Natural killer cell (primary cell): ENCODE results near the gene PKD2L1. TPM values are rescaled to one million over a fixed set of nuclear protein-coding genes. Genes with fewer than 3 reads are reported as not detected.

Experiments
- ATAC-seq, 3 donors: fragments of 150-1000 bp in 2 of 3; fragments of 200-7000 bp in 1 of 3; cut with Tn5 transposase; 1 replicate in 1 of 3; 2 replicates in 2 of 3; pipeline ENCODE4 v1.10.0; 2021; ENCODE audit warnings: mild to moderate bottlenecking in 2 of 3, moderate library complexity in 2 of 3
- DNase-seq, 2 donors: peaks; one replicate each; pipeline versions ENCODE4 v3.0.0 to v3.0.0-alpha.2; 2013 to 2021; ENCODE audit warnings: mixed read lengths in 1 of 2
- H3K27ac ChIP-seq: one replicate; pipeline ENCODE4 v1.5.1; 2013; ENCODE audit warnings: mild to moderate bottlenecking, low read length
- H3K27me3 ChIP-seq: one replicate; pipeline ENCODE4 v1.6.1; 2013; ENCODE audit warnings: low read length; ENCODE audit not compliant: control insufficient read depth, insufficient read depth
- H3K36me3 ChIP-seq: one replicate; pipeline ENCODE4 v1.6.1; 2013; ENCODE audit warnings: low read length; ENCODE audit not compliant: control insufficient read depth, insufficient read depth
- H3K4me1 ChIP-seq: one replicate; pipeline ENCODE4 v1.6.1; 2013; ENCODE audit warnings: low read length; ENCODE audit not compliant: control insufficient read depth, insufficient read depth
- H3K4me3 ChIP-seq: one replicate; pipeline ENCODE4 v1.5.1; 2013; ENCODE audit warnings: low read length
- H3K9me3 ChIP-seq: one replicate; pipeline ENCODE4 v1.6.1; 2013; ENCODE audit warnings: low read length; ENCODE audit not compliant: control insufficient read depth, insufficient read depth
- H3K27ac Mint-ChIP-seq, 2 donors: one replicate each; pipeline ENCODE4 v1.8.0; 2022; ENCODE audit warnings: mild to moderate bottlenecking in 2 of 2, mixed read lengths in 2 of 2, moderate library complexity in 1 of 2
- H3K27me3 Mint-ChIP-seq, 2 donors: one replicate each; pipeline ENCODE4 v1.8.0; 2022; ENCODE audit warnings: low read depth in 2 of 2, mixed read lengths in 2 of 2
- H3K36me3 Mint-ChIP-seq: one replicate; pipeline ENCODE4 v1.8.0; 2022; ENCODE audit warnings: mixed read lengths
- H3K4me1 Mint-ChIP-seq, 2 donors: one replicate each; pipeline ENCODE4 v1.8.0; 2022; ENCODE audit warnings: mixed read lengths in 2 of 2
- H3K4me3 Mint-ChIP-seq: one replicate; pipeline ENCODE4 v1.8.0; 2022; ENCODE audit warnings: mild to moderate bottlenecking, moderate library complexity, mixed read lengths
- H3K9me3 Mint-ChIP-seq, 2 donors: one replicate each; pipeline ENCODE4 v1.8.0; 2022; ENCODE audit warnings: mixed read lengths in 2 of 2
- WGBS: methylation state at CpG from one replicate; pipeline ENCODE4 v1.1.7; 2013; ENCODE audit warnings: missing lambda C conversion rate; ENCODE audit not compliant: insufficient coverage; 5-methylcytosine and 5-hydroxymethylcytosine counted together
- intact Hi-C: fragments of 100-400 bp; cut with micrococcal nuclease; formaldehyde crosslinking; loops from one replicate; pipeline ENCODE4 v1.14.2; 2022
- total RNA-seq, 4 donors: library from RNA; stranded (reverse); fragments of 120-200 nt in 1 of 4; gene quantifications; one replicate each; pipeline versions ENCODE4 v1.2.3 to v1.2.4, GENCODE V29; 2013 to 2022
- TF ChIP-seq, protein P1 (sequence below): fragments of 200-600 bp; IDR thresholded peaks from one replicate; pipeline ENCODE4 v1.8.0; 2022; ENCODE audit warnings: antibody characterized with exemption

PKD2L1 gene
- total RNA-seq, 3 donors from 2014 or later (not counting 1 experiment from before 2014, with no cell fraction given), result not detected

DNA sequence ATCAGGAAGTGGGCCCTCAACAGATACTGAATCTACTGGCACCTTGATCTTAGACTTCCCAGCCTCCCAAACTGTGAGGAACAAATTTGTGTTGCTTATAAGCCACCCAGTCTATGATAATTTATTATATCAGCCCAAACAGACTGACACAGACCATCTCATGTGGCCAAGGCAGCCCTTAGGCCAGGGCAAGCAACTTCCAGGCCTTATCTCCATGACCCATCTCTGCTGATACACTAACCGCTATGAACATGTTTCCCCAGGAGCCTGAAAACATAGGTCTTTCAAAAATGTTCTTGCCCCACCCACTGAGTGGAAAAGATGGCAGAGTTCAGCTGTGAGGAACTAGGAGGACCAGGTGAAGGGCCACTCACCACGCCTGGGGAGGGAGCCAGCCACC lies 40.4 kb downstream of the PKD2L1 start:
- Histone ChIP-seq H3K9me3 (no peaks in the 10 kb centered on the region), H3K27me3 (no peaks in the 10 kb centered on the region), H3K4me1 (peaks cover 22% of the 10 kb centered on the region), H3K36me3 (no peaks in the 10 kb centered on the region), H3K4me3 (no peak overlapping the region), H3K27ac (no peak overlapping the region)
- Mint-ChIP-seq H3K9me3 (no peaks in the 10 kb centered on the region), H3K36me3 (no peaks in the 10 kb centered on the region), H3K4me1 (peaks cover 17 to 27% of the 10 kb centered on the region in 2 donors), H3K27ac (no peak overlapping the region), H3K4me3 (no peak overlapping the region), H3K27me3 (peaks cover 4 to 8% of the 10 kb centered on the region in 2 donors)
- intact Hi-C loops, result no loop called here
- WGBS, result 87% methylated on average over 2 of the region's 2 CpGs
- no peak for DNase-seq
- TF ChIP-seq, protein P1, sequence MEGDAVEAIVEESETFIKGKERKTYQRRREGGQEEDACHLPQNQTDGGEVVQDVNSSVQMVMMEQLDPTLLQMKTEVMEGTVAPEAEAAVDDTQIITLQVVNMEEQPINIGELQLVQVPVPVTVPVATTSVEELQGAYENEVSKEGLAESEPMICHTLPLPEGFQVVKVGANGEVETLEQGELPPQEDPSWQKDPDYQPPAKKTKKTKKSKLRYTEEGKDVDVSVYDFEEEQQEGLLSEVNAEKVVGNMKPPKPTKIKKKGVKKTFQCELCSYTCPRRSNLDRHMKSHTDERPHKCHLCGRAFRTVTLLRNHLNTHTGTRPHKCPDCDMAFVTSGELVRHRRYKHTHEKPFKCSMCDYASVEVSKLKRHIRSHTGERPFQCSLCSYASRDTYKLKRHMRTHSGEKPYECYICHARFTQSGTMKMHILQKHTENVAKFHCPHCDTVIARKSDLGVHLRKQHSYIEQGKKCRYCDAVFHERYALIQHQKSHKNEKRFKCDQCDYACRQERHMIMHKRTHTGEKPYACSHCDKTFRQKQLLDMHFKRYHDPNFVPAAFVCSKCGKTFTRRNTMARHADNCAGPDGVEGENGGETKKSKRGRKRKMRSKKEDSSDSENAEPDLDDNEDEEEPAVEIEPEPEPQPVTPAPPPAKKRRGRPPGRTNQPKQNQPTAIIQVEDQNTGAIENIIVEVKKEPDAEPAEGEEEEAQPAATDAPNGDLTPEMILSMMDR, result no peak
- ATAC-seq, result no peak

DNA sequence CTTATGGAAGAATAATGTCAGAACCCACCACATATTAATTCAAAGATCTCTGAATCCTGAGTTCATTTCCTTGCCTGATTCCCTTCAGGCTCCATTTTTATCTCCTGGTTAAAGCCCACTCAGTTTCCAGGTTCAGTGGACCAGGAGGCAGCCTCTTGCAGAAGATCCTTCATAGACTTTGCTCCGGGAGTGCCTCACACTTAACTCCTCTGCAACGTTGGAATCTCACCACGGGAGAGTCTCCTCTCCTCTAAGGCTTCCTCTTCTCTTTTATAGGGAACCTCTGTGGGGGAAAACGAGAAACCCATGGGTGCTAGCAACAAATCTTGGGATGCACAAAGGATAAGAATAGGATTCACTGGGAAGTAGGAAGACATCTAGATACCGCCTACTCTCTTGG lies 41.8 kb downstream of the PKD2L1 start:
- no peak overlapping the region for H3K27ac ChIP-seq
- intact Hi-C loops, result no loop called here
- ATAC-seq (no peak), DNase-seq (no peak)
- no peaks in the 10 kb centered on the region for H3K9me3 Mint-ChIP-seq
- no peak overlapping the region for H3K4me3 ChIP-seq
- H3K4me1 ChIP-seq, result peaks cover 32% of the 10 kb centered on the region
- WGBS, result 77% methylated on average over 4 of the region's 5 CpGs
- TF ChIP-seq, protein P1, result no peak
- peaks cover under 1 to 5% of the 10 kb centered on the region in 2 donors for H3K27me3 Mint-ChIP-seq
- no peak overlapping the region for H3K27ac Mint-ChIP-seq
- H3K36me3 Mint-ChIP-seq, result no peaks in the 10 kb centered on the region
- peak overlapping the region; percentile 25 for H3K4me3 Mint-ChIP-seq
- H3K9me3 ChIP-seq, result no peaks in the 10 kb centered on the region
- no peaks in the 10 kb centered on the region for H3K27me3 ChIP-seq
- H3K4me1 Mint-ChIP-seq, result peaks cover 17 to 28% of the 10 kb centered on the region in 2 donors
- H3K36me3 ChIP-seq, result no peaks in the 10 kb centered on the region

DNA sequence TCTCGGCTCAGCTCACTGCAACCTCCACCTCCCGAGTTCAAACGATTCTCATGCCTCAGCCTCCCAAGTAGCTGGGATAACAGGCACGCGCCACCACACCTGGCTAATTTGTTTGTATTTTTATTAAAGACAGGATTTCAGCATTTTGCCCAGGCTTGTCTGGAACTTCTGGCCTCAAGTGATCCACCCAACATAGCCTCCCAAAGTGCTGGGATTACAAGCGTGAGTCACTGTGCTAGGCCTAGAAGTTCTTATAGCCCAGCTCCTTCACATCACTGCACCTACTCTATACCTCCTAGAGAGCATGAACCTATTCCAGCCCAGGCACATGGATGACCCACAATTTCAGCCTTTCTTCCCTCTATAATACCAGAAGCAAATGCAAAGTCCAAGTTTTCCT lies 42.3 kb downstream of the PKD2L1 start:
- 95% methylated on average over 4 of the region's 6 CpGs for WGBS

More for the DNA sequence above, 42.3 kb downstream of the PKD2L1 start:
- Mint-ChIP-seq H3K9me3 (no peaks in the 10 kb centered on the region), H3K27ac (peak overlapping the region; percentile 91 to 98), H3K4me1 (peaks cover 17 to 28% of the 10 kb centered on the region in 2 donors), H3K27me3 (peaks cover 0 to 5% of the 10 kb centered on the region in 2 donors), H3K36me3 (no peaks in the 10 kb centered on the region), H3K4me3 (peak overlapping the region; percentile 25)
- DNase-seq (no peak), ATAC-seq (no peak)
- Histone ChIP-seq H3K27me3 (no peaks in the 10 kb centered on the region), H3K9me3 (no peaks in the 10 kb centered on the region), H3K4me3 (no peak overlapping the region), H3K36me3 (peaks cover 3% of the 10 kb centered on the region), H3K4me1 (peaks cover 33% of the 10 kb centered on the region), H3K27ac (no peak overlapping the region)
- intact Hi-C loops, result no loop called here
- TF ChIP-seq, protein P1, result no peak
